GM12873 (cell line): ENCODE results near the gene CRIM1.

ENCODE experiments used
- CTCF ChIP-seq: IDR thresholded peaks from 2 replicates; pipeline ENCODE4 v1.5.1; 2012; ENCODE audit warnings: low read depth, mild to moderate bottlenecking, moderate library complexity, low read length, control low read depth; ENCODE audit not compliant: insufficient read depth; ENCODE audit errors: missing control alignments

Gene CRIM1

GRCh38 chr2:36406296-36406695, 50.7 kb downstream of the CRIM1 start:
- TF ChIP-seq CTCF, result no peak

GRCh38 chr2:36407413-36407812, 51.8 kb downstream of the CRIM1 start:
- no peak for TF ChIP-seq CTCF

- no peak for TF ChIP-seq CTCF
Measured at GRCh38 chr2:36408198-36408703, 52.7 kb downstream of the CRIM1 start.

- no peak for TF ChIP-seq CTCF
Measured at GRCh38 chr2:36409335-36409734, 53.8 kb downstream of the CRIM1 start.

GRCh38 chr2:36409935-36410334, 54.4 kb downstream of the CRIM1 start:
- no peak for TF ChIP-seq CTCF

- TF ChIP-seq CTCF, result no peak
Measured at GRCh38 chr2:36410681-36411080, 55.1 kb downstream of the CRIM1 start.

- no peak for TF ChIP-seq CTCF
Measured at GRCh38 chr2:36411962-36412444, 56.4 kb downstream of the CRIM1 start.

GRCh38 chr2:36413218-36413617, 57.6 kb downstream of the CRIM1 start:
- TF ChIP-seq CTCF, result no peak
